H1 (cell line): Measurements from ENCODE around the gene KCNQ1. TPM values are rescaled to one million over a fixed set of nuclear protein-coding genes. Genes with fewer than 3 reads are reported as not detected.

Experiments
- CBX8 ChIP-seq: fragments of 300-800, 300-1000 bp; sonication (generic); IDR thresholded peaks from 2 replicates; pipeline ENCODE4 v1.7.1; 2016; ENCODE audit warnings: low read depth, low read length, borderline replicate concordance
- CEBPB ChIP-seq: IDR thresholded peaks from 2 replicates; pipeline ENCODE4 v1.6.1; 2012; ENCODE audit warnings: low read depth, low read length
- CTBP2 ChIP-seq: IDR thresholded peaks from 2 replicates; pipeline ENCODE4 v1.7.0; 2011; ENCODE audit warnings: borderline replicate concordance, mild to moderate bottlenecking, moderate library complexity, mixed read lengths, low read length; ENCODE audit not compliant: insufficient read depth, insufficient read length
- EGR1 ChIP-seq: IDR thresholded peaks from 2 replicates; pipeline ENCODE4 v1.6.1; 2011; ENCODE audit warnings: low read depth, low read length, borderline replicate concordance
- GABPA ChIP-seq: IDR thresholded peaks from 2 replicates; pipeline ENCODE4 v1.6.1; 2011; ENCODE audit warnings: mild to moderate bottlenecking, low read length, moderate library complexity, borderline replicate concordance; ENCODE audit not compliant: insufficient read depth
- POLR2AphosphoS5 ChIP-seq: IDR thresholded peaks from 2 replicates; pipeline ENCODE4 v1.6.1; 2011; ENCODE audit warnings: low read depth, low read length
- RFX5 ChIP-seq: IDR thresholded peaks from 2 replicates; pipeline ENCODE4 v1.6.1; 2011; ENCODE audit warnings: low read depth, low read length, improper control_type of control experiment, borderline replicate concordance
- TAF1 ChIP-seq: IDR thresholded peaks from 2 replicates; pipeline ENCODE4 v1.6.1; 2011; ENCODE audit warnings: mild to moderate bottlenecking, low read depth, low read length
- TBP ChIP-seq: IDR thresholded peaks from 2 replicates; pipeline ENCODE4 v1.6.1; 2011; ENCODE audit warnings: low read depth, low read length, improper control_type of control experiment
- TCF12 ChIP-seq: IDR thresholded peaks from 2 replicates; pipeline ENCODE4 v1.6.1; 2011; ENCODE audit warnings: low read depth, mild to moderate bottlenecking, low read length
- polyA plus RNA-seq, 7 experiments: library from polyadenylated mRNA; depleted of rRNA in 3 of 7; stranded (reverse) in 5 of 7; unstranded in 2 of 7; fragments of >200 nt in 5 of 7; fragments of 200-250 nt in 2 of 7; gene quantifications; 1 replicate in 5 of 7; 2 replicates in 1 of 7; 4 replicates in 1 of 7; pipeline versions ENCODE4 v1.2.1 to v1.2.3, GENCODE V29; 2011 to 2013; ENCODE audit warnings: missing spikeins in 2 of 7, mixed read lengths in 2 of 7
- total RNA-seq: library from RNA; stranded (reverse); fragmentation: NEBNext Ultra II Directional; extraction: Animal tissue kit (Norgen Biotek cat#: 25700); gene quantifications from 2 replicates; pipeline ENCODE4 v1.2.1, GENCODE V29; 2021
- TF ChIP-seq, protein P1 (sequence below): IDR thresholded peaks from 2 replicates; pipeline ENCODE4 v1.6.1; 2012; ENCODE audit warnings: low read length, inconsistent platforms
- TF ChIP-seq, protein P2 (sequence below): IDR thresholded peaks from 2 replicates; pipeline ENCODE4 v1.6.1; 2012; ENCODE audit warnings: inconsistent platforms

The KCNQ1 gene
- total and polyA plus RNA-seq, 2 of the 8 experiments (the other 6 are each of a cell fraction or from before 2014, with no cell fraction given): 1.9 to 2.0 TPM

DNA sequence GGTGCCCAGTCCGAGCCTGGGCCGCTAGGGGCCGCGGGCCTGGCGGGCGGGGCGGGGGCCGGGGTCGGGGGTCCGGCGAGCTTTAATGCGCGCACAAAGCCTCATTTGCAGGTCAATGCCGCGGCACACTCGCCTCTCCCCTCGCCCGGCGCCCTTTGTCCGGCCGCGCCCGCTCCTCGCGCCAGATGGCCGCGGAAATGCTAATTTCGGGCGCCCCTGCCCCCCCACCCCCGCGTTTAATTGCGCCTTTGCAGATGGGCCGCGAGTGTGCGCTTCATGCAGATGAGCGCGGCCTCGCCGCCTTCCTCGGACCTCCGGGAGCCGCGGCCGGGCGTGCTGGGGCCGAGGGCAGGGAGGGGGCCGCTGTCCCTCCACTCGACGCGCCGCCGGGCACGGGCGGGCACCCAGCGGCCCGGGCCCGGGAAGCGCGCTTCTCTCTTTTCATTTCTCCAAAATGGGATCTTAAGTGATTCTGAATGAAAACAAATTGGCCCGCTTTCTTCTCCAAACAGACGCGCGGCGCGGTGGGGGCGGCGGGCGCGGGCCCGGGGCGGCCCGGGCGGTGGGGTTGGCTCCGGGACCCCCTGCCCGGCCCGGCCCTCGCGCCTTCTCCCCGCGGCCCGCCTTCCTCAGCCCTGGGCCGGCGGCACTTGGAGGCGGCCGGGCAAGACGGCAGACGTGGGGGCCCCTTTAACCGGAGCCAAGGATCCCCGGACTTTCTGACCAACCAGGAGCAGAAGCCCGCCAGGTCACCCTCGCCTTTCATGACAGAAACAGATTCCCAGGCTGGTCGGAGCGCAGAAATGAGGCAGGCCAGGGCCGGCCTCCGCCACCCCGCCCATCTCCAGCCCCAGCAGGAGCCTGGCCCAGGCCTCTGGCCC lies 417.8 kb downstream of the KCNQ1 start (continued):
- TF ChIP-seq CTBP2 (no peak), CBX8 (no peak), RFX5 (no peak), CEBPB (no peak), TAF1 (0 out of 2 replicates have a peak, but pooled peaks have one; percentile 46), POLR2AphosphoS5 (no peak), TBP (peak; percentile 19; the same call in 1 of the 2 replicates), EGR1 (peak; percentile 4; the same call in 1 of the 2 replicates), GABPA (no peak), TCF12 (no peak)
- TF ChIP-seq, protein P1, sequence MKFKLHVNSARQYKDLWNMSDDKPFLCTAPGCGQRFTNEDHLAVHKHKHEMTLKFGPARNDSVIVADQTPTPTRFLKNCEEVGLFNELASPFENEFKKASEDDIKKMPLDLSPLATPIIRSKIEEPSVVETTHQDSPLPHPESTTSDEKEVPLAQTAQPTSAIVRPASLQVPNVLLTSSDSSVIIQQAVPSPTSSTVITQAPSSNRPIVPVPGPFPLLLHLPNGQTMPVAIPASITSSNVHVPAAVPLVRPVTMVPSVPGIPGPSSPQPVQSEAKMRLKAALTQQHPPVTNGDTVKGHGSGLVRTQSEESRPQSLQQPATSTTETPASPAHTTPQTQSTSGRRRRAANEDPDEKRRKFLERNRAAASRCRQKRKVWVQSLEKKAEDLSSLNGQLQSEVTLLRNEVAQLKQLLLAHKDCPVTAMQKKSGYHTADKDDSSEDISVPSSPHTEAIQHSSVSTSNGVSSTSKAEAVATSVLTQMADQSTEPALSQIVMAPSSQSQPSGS: no peak
- TF ChIP-seq, protein P2, sequence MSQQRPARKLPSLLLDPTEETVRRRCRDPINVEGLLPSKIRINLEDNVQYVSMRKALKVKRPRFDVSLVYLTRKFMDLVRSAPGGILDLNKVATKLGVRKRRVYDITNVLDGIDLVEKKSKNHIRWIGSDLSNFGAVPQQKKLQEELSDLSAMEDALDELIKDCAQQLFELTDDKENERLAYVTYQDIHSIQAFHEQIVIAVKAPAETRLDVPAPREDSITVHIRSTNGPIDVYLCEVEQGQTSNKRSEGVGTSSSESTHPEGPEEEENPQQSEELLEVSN: peak; percentile 87
- TF ChIP-seq, all 59 proteins: peak for 8
